Panc1 (cell line): ENCODE measurements around the gene SLC6A1. TPM values are rescaled to one million over a fixed set of nuclear protein-coding genes. Genes with fewer than 3 reads are reported as not detected.

Source experiments
- ATAC-seq: fragments of 200-7000 bp; cut with Tn5 transposase; 2 replicates; pipeline ENCODE4 v1.9.1; 2020; ENCODE audit warnings: mild to moderate bottlenecking, moderate library complexity
- BruUV-seq: library from RNA; stranded (reverse); fragments of 400-500 nt; replicated peaks from 2 replicates; lab custom pipeline; 2021; lab: Mats Ljungman, UMichigan
- CTCF ChIA-PET: fragments of 300-600 bp; sonication (Branson Sonifier 250); formaldehyde crosslinking; loops from one replicate; lab custom pipeline; 2022; ENCODE audit warnings: antibody characterized with exemption; lab: Charles Lee
- POLR2A ChIA-PET: fragments of 300-600 bp; sonication (Branson Sonifier 250); formaldehyde crosslinking; loops from one replicate; lab custom pipeline; 2022; ENCODE audit warnings: antibody characterized with exemption; lab: Charles Lee
- DNase-seq: peaks from one replicate; pipeline ENCODE4 v3.0.0-alpha.2; 2010; ENCODE audit warnings: low read depth, low spot score
- H3K27ac ChIP-seq: 2 replicates; pipeline ENCODE4 v1.5.1; 2011; ENCODE audit warnings: mild to moderate bottlenecking, low read length, inconsistent platforms
- H3K27me3 ChIP-seq: fragments of 200-500 bp; sonication (Bioruptor generic); 2 replicates; pipeline ENCODE4 v1.6.0; 2014; ENCODE audit warnings: low read length, inconsistent platforms; ENCODE audit not compliant: control insufficient read depth, insufficient read depth
- H3K36me3 ChIP-seq: fragments of 200-500 bp; sonication (Bioruptor generic); 2 replicates; pipeline ENCODE4 v1.5.1; 2014; ENCODE audit warnings: inconsistent platforms, mild to moderate bottlenecking, low read length, moderate library complexity; ENCODE audit not compliant: control insufficient read depth, insufficient read depth
- H3K4me1 ChIP-seq: 2 replicates; pipeline ENCODE4 v1.5.1; 2011; ENCODE audit warnings: inconsistent platforms, mild to moderate bottlenecking, low read length, moderate library complexity; ENCODE audit not compliant: control insufficient read depth, insufficient read depth
- H3K4me3 ChIP-seq, 2 experiments: 2 replicates each; pipeline ENCODE4 v1.5.1; 2011 to 2012; ENCODE audit warnings: low read depth in 2 of 2, low read length in 2 of 2, mild to moderate bottlenecking in 2 of 2, inconsistent platforms in 1 of 2, moderate library complexity in 1 of 2
- H3K9me3 ChIP-seq: fragments of 200-500 bp; sonication (Bioruptor generic); 2 replicates; pipeline ENCODE4 v1.5.1; 2014; ENCODE audit warnings: low read depth, mild to moderate bottlenecking, inconsistent platforms, low read length, moderate library complexity; ENCODE audit not compliant: control insufficient read depth, insufficient read depth
- CTCF ChIP-seq: fragments of 450-650 bp; IDR thresholded peaks from 2 replicates; pipeline ENCODE4 v1.5.1; 2017; ENCODE audit warnings: mild to moderate bottlenecking
- POLR2AphosphoS5 ChIP-seq: IDR thresholded peaks from 2 replicates; pipeline ENCODE4 v1.6.1; 2012; ENCODE audit warnings: mild to moderate bottlenecking, low read depth, low read length, moderate library complexity
- REST ChIP-seq, 2 experiments: IDR thresholded peaks; 2 replicates each; pipeline ENCODE4 v1.6.1; 2011 to 2012; ENCODE audit warnings: low read depth in 2 of 2, control low read depth in 1 of 2, low read length in 1 of 2, mild to moderate bottlenecking in 1 of 2, moderate library complexity in 1 of 2; ENCODE audit not compliant: insufficient read depth in 1 of 2
- SIN3A ChIP-seq: IDR thresholded peaks from 2 replicates; pipeline ENCODE4 v1.6.1; 2012; ENCODE audit warnings: low read depth, mild to moderate bottlenecking, low read length, moderate library complexity, borderline replicate concordance; ENCODE audit not compliant: insufficient read depth
- TCF7L2 ChIP-seq: IDR thresholded peaks from 2 replicates; pipeline ENCODE4 v1.6.1; 2011; ENCODE audit warnings: mild to moderate bottlenecking, low read depth, low read length, inconsistent platforms
- in situ Hi-C: cut with HindIII; loops from 2 replicates; pipeline ENCODE4 v1.10.0; 2016; ENCODE audit warnings: low sequenced_read_pairs, low pct_unique_long_range_greater_than_20kb
- intact Hi-C: fragments of 100-400 bp; cut with micrococcal nuclease; formaldehyde crosslinking; loops from one replicate; pipeline ENCODE4 v1.10.0; 2022; ENCODE audit not compliant: unreplicated experiment
- total RNA-seq: library from RNA; stranded (reverse); gene quantifications from one replicate; pipeline ENCODE4 v1.2.1, GENCODE V29; 2021; ENCODE audit not compliant: unreplicated experiment

The SLC6A1 gene
- total RNA-seq, 1 experiment from 2014 or later, result not detected

- in situ Hi-C loops (no loop called here), intact Hi-C loops (no loop called here)
- peaks cover 5% of the 10 kb centered on the region for H3K27me3 ChIP-seq
- ChIA-PET POLR2A (no interaction called here), CTCF (no interaction called here)
- no peaks in the 10 kb centered on the region for H3K9me3 ChIP-seq
- ATAC-seq, result no peak
- H3K4me1 ChIP-seq, result no peaks in the 10 kb centered on the region
- no TSS peak for BruUV-seq
- DNase-seq, result no peak
- no peak overlapping the region for H3K4me3 ChIP-seq
- no peaks in the 10 kb centered on the region for H3K36me3 ChIP-seq
- H3K27ac ChIP-seq, result no peak overlapping the region
- no peak for TF ChIP-seq POLR2AphosphoS5
- TF ChIP-seq REST (IDR thresholded peaks at IDR 0.05; ENCODE audit: insufficient read depth in 1 of 2, low read depth in 2 of 2, low read length in 1 of 2), result no peak
- no peak for TF ChIP-seq TCF7L2
- no peak for TF ChIP-seq CTCF
- TF ChIP-seq SIN3A, result no peak
These were observed 31.6 kb downstream of the SLC6A1 start for GRCh38 chr3:11024181-11024580.

- ChIA-PET POLR2A (no interaction called here), CTCF (interaction anchor here (0.7 kb wide), 2 partner anchors 107 to 273 kb away, joined by 3 read pairs; no protein-coding TSS in a partner anchor)
- intact Hi-C loops, result no loop called here
- ATAC-seq (no peak), DNase-seq (no peak)
- Histone ChIP-seq H3K27ac (no peak overlapping the region), H3K36me3 (no peaks in the 10 kb centered on the region), H3K4me3 (no peak overlapping the region), H3K9me3 (no peaks in the 10 kb centered on the region), H3K4me1 (no peaks in the 10 kb centered on the region), H3K27me3 (no peaks in the 10 kb centered on the region; the same call in 1 of the 2 replicates)
- BruUV-seq, result no TSS peak
- no peak for TF ChIP-seq TCF7L2
- TF ChIP-seq SIN3A, result no peak
- no peak for TF ChIP-seq POLR2AphosphoS5
- no peak for TF ChIP-seq CTCF
- TF ChIP-seq REST (IDR thresholded peaks at IDR 0.05; ENCODE audit: insufficient read depth in 1 of 2, low read depth in 2 of 2, low read length in 1 of 2), result no peak
- in situ Hi-C loops, result no loop called here
These were observed 37.4 kb downstream of the SLC6A1 start for GRCh38 chr3:11029948-11030347.
